Measurements from ENCODE around the gene AGPAT4.

AGPAT4 gene

DNA sequence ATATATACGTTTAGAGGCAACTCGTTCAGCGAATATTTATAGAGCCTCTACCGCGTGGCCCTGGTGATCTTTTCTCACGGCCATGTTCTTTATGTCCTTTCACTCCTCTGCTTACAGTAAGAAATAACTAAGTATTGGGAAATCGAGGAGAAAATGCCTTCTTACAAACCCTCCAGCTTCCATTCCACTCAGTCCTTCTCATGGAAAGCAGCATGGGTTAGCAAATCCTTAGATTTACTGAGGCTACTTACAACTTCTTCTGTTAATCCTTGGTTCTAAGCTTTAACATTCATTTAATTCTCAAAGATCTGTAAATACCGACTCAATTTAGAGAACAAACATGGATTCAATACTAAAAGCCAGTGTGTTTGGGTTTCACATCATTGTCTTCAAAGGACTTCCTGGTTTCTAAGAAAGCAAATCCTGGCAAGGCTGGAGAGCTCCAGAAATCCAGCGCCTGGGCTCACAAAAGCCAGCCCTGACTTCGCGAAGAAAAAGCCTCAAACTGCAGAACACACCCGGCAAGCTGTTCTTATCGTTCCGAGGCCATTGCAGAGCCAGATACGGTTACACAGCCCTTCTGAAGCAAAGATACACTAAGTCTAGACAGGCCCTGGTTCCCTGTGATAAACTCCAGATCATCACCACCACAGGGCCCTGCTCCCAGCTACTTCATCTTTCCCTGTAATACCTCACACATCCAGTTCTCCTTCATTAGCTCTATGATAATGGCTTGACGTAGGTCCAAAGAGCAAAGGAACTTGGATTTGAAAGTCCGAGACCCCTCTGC, 19.2 kb downstream of the AGPAT4 start:
- DNase-seq (ENCODE audit: low read depth), result no peak

DNA sequence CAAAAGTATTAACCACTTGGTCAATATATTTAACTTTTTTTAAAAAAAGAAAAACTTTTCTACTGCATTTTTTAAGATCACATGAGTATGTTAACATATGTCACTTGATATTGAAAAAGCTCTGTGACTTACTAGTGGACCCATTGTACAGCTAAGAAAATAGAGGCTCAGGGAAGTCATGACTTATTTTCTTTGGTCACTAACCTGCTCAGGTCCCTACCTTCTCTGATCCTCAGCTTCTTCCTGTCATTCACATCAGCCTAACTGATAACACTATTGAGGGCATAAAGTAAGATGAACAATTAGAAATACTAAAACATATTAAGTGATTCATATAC, 19.8 kb downstream of the AGPAT4 start:
- no peak for DNase-seq (ENCODE audit: low read depth)

DNA sequence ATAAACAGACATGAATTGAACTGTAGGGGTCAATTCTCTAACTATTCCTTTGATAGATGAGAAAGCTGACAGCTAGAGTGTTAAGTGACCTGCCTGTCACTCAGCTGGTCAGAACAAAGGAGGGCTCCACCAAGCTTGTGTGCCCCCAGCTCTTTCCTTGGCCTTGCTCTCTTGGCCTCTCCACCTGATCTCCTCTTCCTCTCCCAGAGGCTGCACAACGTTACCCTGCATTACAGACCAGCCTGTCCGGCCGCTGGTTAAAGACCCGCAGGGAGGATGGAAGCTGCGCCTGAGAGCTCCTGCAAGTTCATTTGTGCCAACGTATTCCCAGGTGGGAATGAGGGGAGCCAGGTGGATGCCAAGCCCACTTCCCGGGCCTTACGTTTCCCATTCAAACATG, 22.5 kb downstream of the AGPAT4 start:
- DNase-seq (ENCODE audit: low read depth), result no peak

DNA sequence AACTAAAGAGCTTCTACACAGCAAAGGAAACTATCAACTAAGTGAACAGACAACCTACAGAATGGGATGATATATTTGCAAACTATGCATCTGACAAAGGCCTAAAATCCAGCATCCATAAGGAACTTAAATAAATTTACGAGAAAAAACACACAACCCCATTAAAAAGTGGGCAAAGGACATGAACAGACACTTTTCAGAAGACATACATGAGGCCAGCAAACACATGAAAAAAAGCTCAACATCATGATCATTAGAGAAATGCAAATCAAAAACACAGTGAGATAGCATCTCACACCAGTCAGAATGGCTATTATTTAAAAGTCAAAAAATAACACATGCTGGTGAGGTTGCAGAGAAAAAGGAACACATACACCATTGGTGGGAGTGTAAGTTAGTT, 24.5 kb downstream of the AGPAT4 start:
- no peak for DNase-seq (ENCODE audit: low read depth)

DNA sequence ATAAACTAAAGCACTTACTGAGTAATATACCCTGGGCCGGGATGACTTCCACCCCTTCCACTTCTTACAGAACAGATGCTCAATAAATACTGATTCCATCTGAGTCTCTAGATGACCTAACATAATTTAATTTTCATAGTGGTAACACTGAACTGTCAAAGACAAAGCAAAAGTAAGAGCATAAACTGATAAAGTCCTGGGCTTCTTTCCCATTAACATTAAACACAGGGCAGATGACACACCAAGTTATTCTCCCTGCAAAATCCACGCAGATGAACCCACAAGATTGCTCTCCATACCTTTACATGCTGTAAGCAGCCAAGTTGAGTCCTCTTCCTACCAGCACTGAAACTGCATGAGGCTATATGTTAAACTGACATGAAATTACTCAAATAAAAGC, 27.1 kb downstream of the AGPAT4 start:
- no peak for DNase-seq (ENCODE audit: low read depth)

DNA sequence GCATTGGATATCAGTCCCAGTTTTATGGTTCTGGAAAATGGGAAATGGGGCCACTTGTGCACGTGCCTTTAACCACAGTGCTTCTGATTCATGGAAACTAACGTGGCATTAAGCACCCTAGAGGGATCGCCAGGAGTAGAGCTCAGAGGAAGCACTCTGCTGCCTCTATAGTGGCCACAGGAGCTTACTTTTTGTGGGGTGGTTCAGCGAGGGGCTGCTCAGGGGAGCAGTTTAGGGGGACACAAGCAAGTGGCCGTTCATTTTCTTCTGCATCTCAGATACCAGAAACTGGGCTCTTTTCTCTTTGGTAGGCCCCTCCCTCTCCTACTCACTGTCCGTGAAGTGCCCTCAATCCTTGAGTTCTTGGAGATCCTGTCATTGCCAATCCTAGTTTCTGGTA, 28.5 kb downstream of the AGPAT4 start:
- no peak for DNase-seq (ENCODE audit: low read depth)

DNA sequence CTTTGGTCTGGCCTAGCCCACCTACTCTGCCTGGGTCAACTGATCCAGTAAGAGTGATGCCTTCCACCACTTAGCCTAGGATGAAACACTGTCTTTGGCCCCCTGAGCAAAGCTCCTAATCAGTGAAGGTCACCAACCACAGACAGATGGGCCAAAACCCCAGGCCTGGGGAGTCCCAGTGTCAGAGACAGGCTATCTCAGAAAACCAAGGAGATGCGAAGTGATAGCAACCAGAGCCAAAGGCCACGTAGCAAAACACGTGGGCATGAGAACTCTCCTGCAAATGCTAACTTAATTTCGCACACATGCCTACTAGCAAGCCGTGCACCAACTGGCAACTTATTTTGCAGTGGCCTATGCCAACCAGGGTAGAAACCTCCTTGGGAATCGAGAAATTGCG, 29.1 kb downstream of the AGPAT4 start:
- no peak for DNase-seq (ENCODE audit: low read depth)

DNA sequence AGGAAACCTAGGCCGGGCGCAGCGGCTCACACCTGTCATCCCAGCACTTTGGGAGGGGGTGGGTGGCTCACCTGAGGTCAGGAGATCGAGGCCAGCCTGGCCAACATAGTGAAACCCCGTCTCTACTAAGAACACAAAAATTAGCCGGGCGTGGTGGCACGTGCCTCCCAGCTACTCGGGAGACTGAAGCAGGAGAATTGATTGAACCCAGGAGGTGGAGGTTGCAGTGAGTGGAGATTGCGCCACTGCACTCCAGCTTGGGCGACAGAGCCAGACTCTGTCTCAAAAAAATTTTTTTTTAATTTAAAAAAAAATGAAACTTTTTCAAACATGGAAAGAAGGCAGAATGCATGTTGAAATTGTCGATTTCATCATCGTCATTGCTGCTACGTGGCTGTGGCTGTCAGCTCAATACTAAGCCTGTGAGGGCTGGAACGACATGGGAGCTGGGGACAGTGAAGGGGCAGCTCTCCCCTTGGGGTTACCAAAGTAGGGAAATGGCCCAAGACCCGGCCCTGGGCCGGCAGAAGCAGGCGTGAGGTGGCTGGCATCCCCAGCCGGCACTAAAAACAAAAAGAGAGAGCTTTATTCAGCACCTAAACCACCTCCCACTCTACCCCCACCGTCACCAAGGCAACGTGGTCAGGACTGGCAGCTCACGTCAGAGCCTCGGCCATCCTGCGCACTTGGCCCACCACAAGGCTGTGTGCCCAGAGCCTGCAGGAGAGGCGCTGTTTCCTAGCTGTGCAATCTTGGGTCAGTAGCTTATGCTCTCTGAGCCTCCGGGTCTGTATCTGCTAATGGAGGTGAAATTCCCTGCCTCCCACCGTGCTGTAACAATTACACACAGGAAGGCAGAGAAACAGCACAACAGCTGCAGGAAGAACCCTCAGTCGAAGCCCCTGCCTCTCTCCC, 30.8 kb downstream of the AGPAT4 start:
- DNase-seq (ENCODE audit: low read depth), result no peak

DNA sequence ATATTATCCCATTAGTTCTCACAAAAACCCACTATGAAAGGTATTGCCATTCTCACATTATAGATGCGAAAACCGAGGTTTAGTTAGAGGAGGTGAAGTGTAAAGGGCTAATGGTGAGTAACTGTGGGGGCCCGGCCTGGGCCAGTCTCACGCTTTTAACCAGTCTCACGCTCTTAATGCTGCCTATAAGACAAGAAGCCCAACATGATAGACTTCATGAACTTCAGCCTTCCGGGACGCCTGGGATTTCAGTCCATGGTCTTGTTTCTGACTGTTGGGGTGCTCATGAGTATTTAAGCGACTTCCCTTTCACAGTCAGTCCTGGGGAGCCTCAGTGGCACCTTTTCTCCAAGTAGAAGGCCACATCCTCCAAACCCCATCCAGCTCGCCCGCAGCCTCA, 31.7 kb downstream of the AGPAT4 start:
- DNase-seq (ENCODE audit: low read depth), result no peak

DNA sequence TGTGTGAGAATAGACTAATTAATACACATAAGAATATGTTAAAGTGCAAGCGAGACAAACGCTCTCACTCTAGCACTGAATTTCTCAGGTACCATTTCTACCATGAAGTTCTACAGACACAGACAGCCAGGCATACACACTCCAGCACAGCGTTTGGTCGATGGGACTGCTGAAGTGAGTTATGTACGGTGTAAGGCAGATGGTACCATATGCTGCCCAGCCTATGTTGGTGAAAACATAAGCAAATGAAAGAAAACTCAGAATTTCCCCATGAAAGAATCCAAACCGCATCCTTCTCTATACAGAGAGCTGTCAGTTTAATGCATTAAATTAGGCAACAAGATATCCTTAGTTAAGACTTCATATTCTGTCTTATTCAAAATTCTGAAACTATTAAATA, 34.9 kb downstream of the AGPAT4 start:
- DNase-seq (ENCODE audit: low read depth), result no peak

DNA sequence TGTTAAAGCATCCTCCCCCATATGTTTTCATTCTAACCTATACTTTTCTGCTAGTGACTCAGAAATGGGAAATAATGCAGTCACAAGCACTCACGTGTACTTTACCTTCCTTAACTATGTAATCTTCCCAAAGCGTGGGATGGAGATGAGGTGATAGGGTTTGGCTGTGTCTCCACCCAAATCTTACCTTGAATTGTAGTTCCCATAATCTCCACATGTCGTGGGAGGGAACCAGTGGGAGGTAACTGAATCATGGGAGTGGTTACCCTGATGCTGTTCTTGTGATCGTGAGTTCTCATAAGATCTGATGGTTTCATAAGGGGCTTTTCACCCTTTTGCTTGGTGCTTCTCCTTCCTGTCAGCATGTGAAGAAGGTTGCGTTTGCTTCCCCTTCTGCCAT, 35.4 kb downstream of the AGPAT4 start:
- DNase-seq (ENCODE audit: low read depth), result no peak

DNA sequence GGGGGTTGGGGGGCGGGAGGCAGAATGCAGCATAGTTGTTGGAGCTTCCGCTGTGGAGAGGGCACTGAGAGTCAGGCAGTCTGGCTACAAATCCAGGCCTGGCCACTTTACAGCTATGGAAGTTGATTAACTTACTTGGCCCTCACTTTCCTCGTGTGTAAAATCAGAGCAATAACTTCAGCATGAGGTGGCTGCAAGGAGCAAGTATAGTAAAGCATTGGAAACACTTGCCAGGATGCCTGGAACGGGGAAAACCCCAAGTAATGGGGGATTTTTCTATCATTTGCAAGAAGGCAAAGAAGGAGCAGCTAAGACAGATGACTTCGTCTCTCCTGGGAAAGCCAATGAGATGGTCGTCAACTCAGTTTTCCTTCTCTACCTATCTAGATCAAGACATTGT, 35.8 kb downstream of the AGPAT4 start:
- DNase-seq (ENCODE audit: low read depth), result no peak

DNA sequence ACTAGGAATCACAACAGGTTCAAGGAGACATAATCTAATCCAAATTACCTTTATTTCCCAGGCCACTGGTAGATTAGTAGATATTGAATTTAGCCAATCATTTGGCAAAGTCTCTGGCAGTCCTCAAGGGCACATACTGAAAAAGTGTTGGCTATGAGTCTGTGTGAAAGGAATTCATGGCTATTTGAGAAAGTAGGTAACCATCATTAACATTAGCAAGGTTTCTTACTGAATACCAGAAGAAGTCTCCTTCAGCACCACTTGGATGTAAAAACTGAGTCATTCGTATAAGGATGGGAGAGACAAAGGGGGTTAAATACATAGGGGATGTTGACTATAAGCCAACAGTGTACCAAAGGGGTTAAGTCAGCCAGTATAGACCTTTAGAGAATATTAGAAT, 36.7 kb downstream of the AGPAT4 start:
- no peak for DNase-seq (ENCODE audit: low read depth)

DNA sequence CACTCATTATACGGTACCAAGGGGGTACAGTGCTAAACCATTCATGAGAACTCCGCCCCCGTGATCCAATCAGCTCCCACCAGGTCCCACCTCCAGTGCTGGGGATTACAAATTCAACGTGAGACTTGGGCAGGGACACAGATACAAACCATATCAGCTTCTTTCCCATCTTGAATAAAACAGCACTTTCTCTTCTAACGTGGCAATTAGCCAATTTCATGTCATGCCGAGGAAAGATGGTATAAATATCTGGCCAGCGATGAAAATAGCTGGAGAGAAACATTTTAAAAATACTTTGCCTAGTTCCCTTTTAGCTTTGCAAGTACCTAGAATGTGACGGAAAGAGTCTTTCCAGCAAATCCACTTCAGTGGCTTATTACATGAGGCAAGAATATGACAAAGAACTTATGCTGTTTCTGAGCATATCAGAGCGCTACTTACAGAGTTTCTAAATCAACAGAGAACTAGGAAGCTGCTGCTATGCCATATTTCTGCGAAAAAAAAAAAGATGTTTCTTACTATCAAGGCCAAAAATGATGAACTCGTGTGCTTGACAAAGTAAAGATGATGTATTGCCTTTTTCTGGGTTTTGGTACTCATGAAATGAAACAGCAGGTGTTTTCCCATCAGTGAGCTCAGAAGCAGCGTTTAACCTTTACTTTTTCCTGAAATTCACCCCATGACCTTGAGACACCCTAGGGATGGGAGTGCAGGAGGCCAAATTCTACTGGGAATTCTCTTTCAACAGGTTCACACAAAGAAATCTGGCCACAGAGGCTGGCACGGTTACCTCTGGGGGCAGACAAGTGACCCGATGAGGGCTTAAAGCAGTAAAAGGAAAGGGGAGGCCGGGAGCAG, 37.9 kb downstream of the AGPAT4 start:
- DNase-seq (ENCODE audit: low read depth), result no peak

DNA sequence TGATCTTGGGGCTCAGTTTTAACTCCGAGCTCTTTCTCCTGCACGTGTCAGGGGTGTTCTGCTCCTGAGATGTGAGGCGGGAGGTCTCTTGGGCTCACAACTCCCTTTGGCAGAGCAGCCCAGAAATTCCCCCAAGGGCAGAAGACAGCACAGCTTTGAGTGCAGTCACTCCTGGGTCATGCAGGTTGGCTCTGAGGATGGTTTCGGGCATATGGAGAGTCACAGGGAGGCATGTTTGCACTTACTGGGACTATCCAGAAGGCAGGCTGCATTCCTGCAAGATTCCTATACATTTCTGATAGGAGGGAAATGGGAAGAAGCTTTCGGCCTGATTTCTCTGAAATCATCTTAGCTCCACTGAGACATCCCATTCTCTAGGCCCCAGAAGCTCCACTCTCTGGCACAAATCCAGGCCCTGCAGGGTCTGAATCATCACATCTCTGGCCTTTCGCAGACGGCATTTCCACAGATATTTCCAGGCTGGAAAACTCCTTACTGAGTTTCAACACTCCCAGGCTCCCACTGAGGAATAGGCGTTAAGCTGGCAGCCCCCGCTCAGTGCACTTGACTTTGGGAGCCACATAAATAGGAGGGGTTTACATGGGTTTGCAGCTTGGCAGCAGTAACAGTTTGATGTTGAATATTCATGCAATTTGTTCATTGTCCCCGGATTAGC, 39.7 kb downstream of the AGPAT4 start:
- no peak for DNase-seq (ENCODE audit: low read depth)

DNA sequence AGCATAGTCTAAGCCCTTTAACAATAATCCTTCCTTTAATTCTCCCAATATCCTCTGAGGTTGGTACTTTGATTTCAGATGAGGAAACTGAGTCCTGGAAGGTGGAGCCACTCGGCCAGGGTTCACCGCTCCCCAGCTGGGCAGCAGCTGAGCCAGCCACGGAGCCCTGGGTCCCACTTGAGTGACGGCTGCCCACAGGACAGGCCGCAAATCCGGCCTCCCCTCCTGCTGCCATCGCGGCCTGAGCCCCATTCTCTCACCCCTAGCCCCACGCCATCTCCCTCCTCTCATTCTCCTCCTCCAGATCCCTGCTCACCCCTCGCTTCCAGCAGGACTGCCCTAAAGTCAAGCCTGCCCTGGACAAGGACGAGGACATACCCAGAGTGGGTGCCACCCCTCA, 41.4 kb downstream of the AGPAT4 start:
- no peak for DNase-seq (ENCODE audit: low read depth)

DNA sequence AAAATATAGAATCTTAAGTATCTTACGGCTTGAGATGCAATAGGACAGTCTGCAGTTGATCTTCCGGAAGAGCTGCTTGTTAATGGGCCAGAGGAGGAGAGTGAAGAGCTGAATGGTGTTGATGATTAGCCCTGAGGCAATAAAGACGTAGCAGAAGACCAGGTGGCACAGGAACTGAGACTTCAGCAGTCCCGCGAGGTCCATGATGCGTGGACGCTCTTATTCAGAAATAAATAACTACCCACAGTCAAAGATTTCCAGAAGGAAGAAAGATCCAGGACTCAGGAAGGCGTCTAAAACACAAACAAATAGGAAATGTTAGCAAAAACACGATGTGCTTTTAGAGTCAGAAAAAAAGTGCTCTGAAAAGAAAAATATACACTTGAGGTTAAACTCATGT, 41.9 kb downstream of the AGPAT4 start:
- no peak for DNase-seq (ENCODE audit: low read depth)

DNA sequence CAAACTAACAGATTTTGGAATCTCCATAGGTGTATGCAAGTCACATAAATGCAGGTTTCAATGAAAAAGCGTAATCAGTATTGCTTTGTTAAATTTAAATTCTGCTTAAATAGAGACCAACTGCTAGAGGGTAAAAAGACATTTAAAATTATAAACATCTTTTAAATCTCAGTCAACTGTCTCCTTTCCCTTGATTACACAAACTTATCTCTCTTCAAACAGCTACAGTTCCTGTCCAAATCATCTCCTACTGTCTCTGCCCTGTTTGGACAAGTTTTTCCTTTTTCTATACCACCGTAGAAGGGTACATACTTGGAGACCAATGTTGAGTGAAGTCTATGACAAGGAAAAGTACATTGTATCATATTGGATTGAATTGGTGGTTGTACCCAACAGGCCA, 43.5 kb downstream of the AGPAT4 start:
- no peak for DNase-seq (ENCODE audit: low read depth)

DNA sequence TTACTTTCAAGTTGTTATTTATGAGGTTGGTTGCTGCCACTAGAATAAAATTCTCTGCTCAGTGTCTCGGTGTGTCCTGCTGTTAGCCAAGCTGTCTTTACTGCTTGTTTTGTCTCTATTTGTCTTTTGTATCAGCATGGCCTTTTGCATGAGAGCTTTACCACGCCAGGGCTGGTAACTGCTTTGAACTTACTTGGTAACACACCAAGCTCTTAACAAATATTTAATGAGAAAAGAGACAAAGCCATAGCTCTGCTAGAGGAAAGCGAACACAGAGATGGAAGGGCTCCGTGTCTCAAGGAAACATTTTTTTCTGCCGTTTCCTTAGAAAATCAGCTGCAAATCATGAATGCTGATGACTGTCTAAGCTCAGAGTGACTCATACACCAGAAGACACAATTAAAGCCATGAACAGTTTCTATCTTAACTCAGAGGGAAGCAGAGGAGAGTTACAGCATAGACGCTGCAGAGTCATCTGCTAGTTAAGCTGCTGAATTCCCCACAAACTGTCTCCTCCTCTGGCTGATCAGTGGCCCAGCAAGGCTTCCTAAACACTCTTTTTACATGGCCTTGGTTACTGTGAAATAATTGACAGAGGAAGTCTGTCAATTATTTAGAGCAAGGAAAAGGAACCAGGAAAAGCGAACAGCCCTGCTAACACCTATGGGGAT, 44.8 kb downstream of the AGPAT4 start:
- DNase-seq (ENCODE audit: low read depth), result no peak

DNA sequence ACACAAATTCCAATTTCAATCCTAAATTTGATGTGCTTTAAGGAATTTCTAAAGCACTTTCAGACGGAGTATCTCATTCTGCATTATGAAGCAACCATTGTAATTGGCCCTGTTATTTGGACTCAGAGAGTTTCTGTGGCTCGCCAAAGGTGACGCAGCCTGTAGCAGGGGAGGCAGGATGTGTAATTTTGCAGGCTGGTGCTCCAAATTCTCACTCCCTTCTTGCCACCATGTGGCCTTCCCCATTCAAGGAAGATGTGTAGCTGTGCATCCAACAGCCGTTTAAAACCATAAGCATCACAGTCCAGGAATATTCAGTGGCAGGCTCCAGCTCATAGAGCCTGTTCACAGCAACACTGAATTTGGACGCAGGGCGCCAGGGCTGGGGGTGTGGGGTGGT, 45.8 kb downstream of the AGPAT4 start:
- no peak for DNase-seq (ENCODE audit: low read depth)

Measured in activated T-cell treated with anti-CD3 and anti-CD28 coated beads for 24 hours (primary cell).